Smooth muscle cell (in vitro differentiated cells): Measurements from ENCODE around the gene GPR78. TPM values are rescaled to one million over a fixed set of nuclear protein-coding genes. Genes with fewer than 3 reads are reported as not detected.

Source experiments
- DNase-seq: peaks from one replicate; lab custom pipeline; 2025; ENCODE audit not compliant: unreplicated experiment; lab: John Stamatoyannopoulos, UW
- H2AFZ ChIP-seq: fragments of 200-600 bp; sonication (generic); 2 replicates; pipeline ENCODE4 v1.6.0; 2016; ENCODE audit warnings: antibody characterized with exemption, low read depth, mild to moderate bottlenecking
- H3F3A ChIP-seq: fragments of 200-600 bp; sonication (generic); 2 replicates; pipeline ENCODE4 v1.6.0; 2017; ENCODE audit warnings: antibody characterized with exemption, low read depth
- H3K27ac ChIP-seq: fragments of 200-600 bp; sonication (generic); 2 replicates; pipeline ENCODE4 v1.5.1; 2016; ENCODE audit warnings: low read depth, mild to moderate bottlenecking
- H3K27me3 ChIP-seq: fragments of 200-600 bp; sonication (generic); 2 replicates; pipeline ENCODE4 v1.6.1; 2016; ENCODE audit warnings: low read depth, mild to moderate bottlenecking
- H3K36me3 ChIP-seq: fragments of 200-600 bp; sonication (generic); 2 replicates; pipeline ENCODE4 v1.5.1; 2016; ENCODE audit warnings: low read depth
- H3K4me1 ChIP-seq: fragments of 200-600 bp; sonication (generic); 2 replicates; pipeline ENCODE4 v1.5.1; 2016; ENCODE audit warnings: low read depth
- H3K4me2 ChIP-seq: fragments of 200-600 bp; sonication (generic); 2 replicates; pipeline ENCODE4 v1.6.0; 2016; ENCODE audit warnings: mild to moderate bottlenecking
- H3K4me3 ChIP-seq: fragments of 200-600 bp; sonication (generic); 2 replicates; pipeline ENCODE4 v1.5.1; 2016; ENCODE audit warnings: mild to moderate bottlenecking
- H3K79me2 ChIP-seq: fragments of 200-600 bp; sonication (generic); 2 replicates; pipeline ENCODE4 v1.6.0; 2016; ENCODE audit warnings: low read depth, mild to moderate bottlenecking
- H3K9ac ChIP-seq: fragments of 200-600 bp; sonication (generic); 2 replicates; pipeline ENCODE4 v1.6.0; 2016; ENCODE audit warnings: low read depth
- H3K9me3 ChIP-seq: fragments of 200-600 bp; sonication (generic); replicated peaks from 2 replicates; pipeline ENCODE4 v1.5.1; 2016; ENCODE audit warnings: low read depth
- H4K20me1 ChIP-seq: fragments of 200-600 bp; sonication (generic); 2 replicates; pipeline ENCODE4 v1.6.0; 2016; ENCODE audit warnings: low read depth
- WGBS: methylation state at CpG from one replicate; pipeline ENCODE4 v1.1.7; 2016; ENCODE audit warnings: low lambda C conversion rate; 5-methylcytosine and 5-hydroxymethylcytosine counted together
- polyA plus RNA-seq: library from polyadenylated mRNA; unstranded; fragments of >200 nt; fragmentation: Nextera tagmentation; extraction: Ambion mirVana; gene quantifications from 2 replicates; pipeline ENCODE4 v1.2.1, GENCODE V29; 2016
- total RNA-seq: library from RNA; depleted of rRNA; stranded (reverse); fragments of >200 nt; gene quantifications from 2 replicates; pipeline ENCODE4 v1.2.3, GENCODE V29; 2014
- TF ChIP-seq, protein P1 (sequence below): fragments of 200-600 bp; sonication (generic); IDR thresholded peaks from 2 replicates; pipeline ENCODE4 v1.5.1; 2017; ENCODE audit warnings: borderline replicate concordance, mild to moderate bottlenecking, antibody characterized with exemption; ENCODE audit not compliant: insufficient read depth, poor library complexity, severe bottlenecking

Gene GPR78
- total and polyA plus RNA-seq, 2 experiments from 2014 or later = 0.05 TPM; not detected in 1

DNA sequence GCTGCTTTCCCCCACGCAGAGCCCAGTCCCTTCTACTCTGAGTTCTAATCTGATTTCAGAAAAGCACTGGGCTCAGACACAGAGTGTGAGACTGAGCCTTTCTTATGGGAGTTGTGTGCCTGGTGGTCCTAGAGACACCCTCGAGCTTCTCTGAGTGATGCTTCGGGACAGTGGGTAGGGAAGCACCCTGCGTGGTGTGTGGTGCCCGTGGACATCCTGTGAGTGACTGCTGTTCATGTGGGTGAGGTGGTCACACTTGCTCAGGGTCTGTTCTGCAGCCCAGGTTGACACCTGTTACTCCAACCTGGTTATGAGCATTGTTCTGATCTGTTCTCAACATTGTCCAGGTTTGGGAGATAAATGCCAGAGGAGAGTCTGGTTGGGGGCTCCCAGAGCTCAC, 6.1 kb downstream of the GPR78 start:
- H3F3A ChIP-seq = no peaks in the 10 kb centered on the region
- no peaks in the 10 kb centered on the region for H4K20me1 ChIP-seq
- TF ChIP-seq, protein P1, sequence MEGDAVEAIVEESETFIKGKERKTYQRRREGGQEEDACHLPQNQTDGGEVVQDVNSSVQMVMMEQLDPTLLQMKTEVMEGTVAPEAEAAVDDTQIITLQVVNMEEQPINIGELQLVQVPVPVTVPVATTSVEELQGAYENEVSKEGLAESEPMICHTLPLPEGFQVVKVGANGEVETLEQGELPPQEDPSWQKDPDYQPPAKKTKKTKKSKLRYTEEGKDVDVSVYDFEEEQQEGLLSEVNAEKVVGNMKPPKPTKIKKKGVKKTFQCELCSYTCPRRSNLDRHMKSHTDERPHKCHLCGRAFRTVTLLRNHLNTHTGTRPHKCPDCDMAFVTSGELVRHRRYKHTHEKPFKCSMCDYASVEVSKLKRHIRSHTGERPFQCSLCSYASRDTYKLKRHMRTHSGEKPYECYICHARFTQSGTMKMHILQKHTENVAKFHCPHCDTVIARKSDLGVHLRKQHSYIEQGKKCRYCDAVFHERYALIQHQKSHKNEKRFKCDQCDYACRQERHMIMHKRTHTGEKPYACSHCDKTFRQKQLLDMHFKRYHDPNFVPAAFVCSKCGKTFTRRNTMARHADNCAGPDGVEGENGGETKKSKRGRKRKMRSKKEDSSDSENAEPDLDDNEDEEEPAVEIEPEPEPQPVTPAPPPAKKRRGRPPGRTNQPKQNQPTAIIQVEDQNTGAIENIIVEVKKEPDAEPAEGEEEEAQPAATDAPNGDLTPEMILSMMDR = no peak
- peaks cover 34% of the 10 kb centered on the region for H3K27me3 ChIP-seq
- H3K9ac ChIP-seq = no peak overlapping the region
- H3K27ac ChIP-seq = no peak overlapping the region
- H3K4me1 ChIP-seq = no peaks in the 10 kb centered on the region
- H3K79me2 ChIP-seq = no peaks in the 10 kb centered on the region
- H3K4me2 ChIP-seq = no peak overlapping the region
- no peaks in the 10 kb centered on the region for H3K9me3 ChIP-seq
- H2AFZ ChIP-seq = no peak overlapping the region
- DNase-seq = no peak
- no peak overlapping the region for H3K4me3 ChIP-seq
- no peaks in the 10 kb centered on the region for H3K36me3 ChIP-seq
- WGBS = 86% methylated on average over 5 of the region's 5 CpGs

- TF ChIP-seq, protein P1 = no peak
Observed at GRCh38 chr4:8586671-8587468, 6.7 kb downstream of the GPR78 start.

GRCh38 chr4:8587469-8588195, 7.4 kb downstream of the GPR78 start:
- WGBS = 83% methylated on average over 18 of the region's 18 CpGs
- Histone ChIP-seq H2AFZ (no peak overlapping the region), H3K9ac (no peak overlapping the region), H4K20me1 (no peaks in the 10 kb centered on the region), H3K27me3 (peaks cover 20% of the 10 kb centered on the region), H3K4me2 (no peak overlapping the region), H3K4me1 (peaks cover 10% of the 10 kb centered on the region), H3K79me2 (no peaks in the 10 kb centered on the region), H3K4me3 (no peak overlapping the region), H3K9me3 (no peaks in the 10 kb centered on the region), H3K36me3 (no peaks in the 10 kb centered on the region), H3K27ac (no peak overlapping the region), H3F3A (no peaks in the 10 kb centered on the region)
- TF ChIP-seq, protein P1 = no peak
- no peak for DNase-seq

More at GRCh38 chr4:8586671-8587468, 6.7 kb downstream of the GPR78 start:
- no peak for DNase-seq
- Histone ChIP-seq H3K27me3 (peaks cover 28% of the 10 kb centered on the region), H3K4me2 (no peak overlapping the region), H3K79me2 (no peaks in the 10 kb centered on the region), H3K27ac (no peak overlapping the region), H3K36me3 (no peaks in the 10 kb centered on the region), H3K4me1 (peaks cover 4% of the 10 kb centered on the region), H2AFZ (no peak overlapping the region), H3K9ac (no peak overlapping the region), H3K9me3 (no peaks in the 10 kb centered on the region), H3F3A (no peaks in the 10 kb centered on the region), H3K4me3 (no peak overlapping the region), H4K20me1 (no peaks in the 10 kb centered on the region)
- 88% methylated on average over 37 of the region's 37 CpGs for WGBS
